Esophagus muscularis mucosa (tissue), 3 donors: Measurements from ENCODE around the gene PSMD11.

Experiments
- EP300 ChIP-seq: sonication (generic); formaldehyde crosslinking; IDR thresholded peaks from one replicate; pipeline ENCODE4 v1.6.1; 2017; ENCODE audit warnings: antibody characterized with exemption
- TF ChIP-seq, protein P1 (sequence below), 3 experiments: fragments of 200-600 bp in 2 of 3; fragments of 450-650 bp in 1 of 3; sonication (generic) in 2 of 3; IDR thresholded peaks; one replicate each; pipeline ENCODE4 v1.5.1; 2017 to 2019; ENCODE audit warnings: antibody characterized with exemption in 3 of 3, mild to moderate bottlenecking in 2 of 3, moderate library complexity in 1 of 3

GRCh38 chr17:32483451-32484019 is 39.2 kb downstream of the PSMD11 start:
- TF ChIP-seq EP300: no peak
- TF ChIP-seq, protein P1, sequence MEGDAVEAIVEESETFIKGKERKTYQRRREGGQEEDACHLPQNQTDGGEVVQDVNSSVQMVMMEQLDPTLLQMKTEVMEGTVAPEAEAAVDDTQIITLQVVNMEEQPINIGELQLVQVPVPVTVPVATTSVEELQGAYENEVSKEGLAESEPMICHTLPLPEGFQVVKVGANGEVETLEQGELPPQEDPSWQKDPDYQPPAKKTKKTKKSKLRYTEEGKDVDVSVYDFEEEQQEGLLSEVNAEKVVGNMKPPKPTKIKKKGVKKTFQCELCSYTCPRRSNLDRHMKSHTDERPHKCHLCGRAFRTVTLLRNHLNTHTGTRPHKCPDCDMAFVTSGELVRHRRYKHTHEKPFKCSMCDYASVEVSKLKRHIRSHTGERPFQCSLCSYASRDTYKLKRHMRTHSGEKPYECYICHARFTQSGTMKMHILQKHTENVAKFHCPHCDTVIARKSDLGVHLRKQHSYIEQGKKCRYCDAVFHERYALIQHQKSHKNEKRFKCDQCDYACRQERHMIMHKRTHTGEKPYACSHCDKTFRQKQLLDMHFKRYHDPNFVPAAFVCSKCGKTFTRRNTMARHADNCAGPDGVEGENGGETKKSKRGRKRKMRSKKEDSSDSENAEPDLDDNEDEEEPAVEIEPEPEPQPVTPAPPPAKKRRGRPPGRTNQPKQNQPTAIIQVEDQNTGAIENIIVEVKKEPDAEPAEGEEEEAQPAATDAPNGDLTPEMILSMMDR (IDR thresholded peaks at IDR 0.05): peak; percentile 35 to 61 (median 59)
